Endothelial cell of umbilical vein (primary cell): ENCODE results near the gene JARID2.

ENCODE experiments used
- EZH2 ChIP-seq: IDR thresholded peaks from 2 replicates; pipeline ENCODE4 v1.6.1; 2012; ENCODE audit warnings: borderline replicate concordance, low read depth, mild to moderate bottlenecking, moderate library complexity, low read length, inconsistent platforms; ENCODE audit not compliant: severe bottlenecking
- FOS ChIP-seq: IDR thresholded peaks from 2 replicates; pipeline ENCODE4 v1.6.1; 2011; ENCODE audit warnings: mild to moderate bottlenecking, low read length, moderate library complexity, borderline replicate concordance; ENCODE audit not compliant: insufficient read depth
- POLR2A ChIP-seq: IDR thresholded peaks from 2 replicates; pipeline ENCODE4 v1.6.1; 2012; ENCODE audit warnings: low read depth, mild to moderate bottlenecking, control low read depth, low read length
- POLR2AphosphoS5 ChIP-seq: IDR thresholded peaks from 2 replicates; pipeline ENCODE4 v1.6.1; 2012; ENCODE audit warnings: low read depth, mild to moderate bottlenecking, control low read depth, low read length, moderate library complexity; ENCODE audit not compliant: insufficient read depth
- TF ChIP-seq, protein P1 (sequence below), 2 donors: IDR thresholded peaks; 1 replicate in 1 of 2; 2 replicates in 1 of 2; pipeline ENCODE4 v1.5.1; 2011; ENCODE audit warnings: low read length in 2 of 2, mild to moderate bottlenecking in 2 of 2, moderate library complexity in 2 of 2, control low read depth in 1 of 2, inconsistent platforms in 1 of 2, low read depth in 1 of 2; ENCODE audit not compliant: insufficient read depth in 1 of 2; ENCODE audit errors: extremely low read depth in 1 of 2
- TF ChIP-seq, protein P2 (sequence below): IDR thresholded peaks from 2 replicates; pipeline ENCODE4 v1.6.1; 2011; ENCODE audit not compliant: insufficient read depth, insufficient read length

DNA sequence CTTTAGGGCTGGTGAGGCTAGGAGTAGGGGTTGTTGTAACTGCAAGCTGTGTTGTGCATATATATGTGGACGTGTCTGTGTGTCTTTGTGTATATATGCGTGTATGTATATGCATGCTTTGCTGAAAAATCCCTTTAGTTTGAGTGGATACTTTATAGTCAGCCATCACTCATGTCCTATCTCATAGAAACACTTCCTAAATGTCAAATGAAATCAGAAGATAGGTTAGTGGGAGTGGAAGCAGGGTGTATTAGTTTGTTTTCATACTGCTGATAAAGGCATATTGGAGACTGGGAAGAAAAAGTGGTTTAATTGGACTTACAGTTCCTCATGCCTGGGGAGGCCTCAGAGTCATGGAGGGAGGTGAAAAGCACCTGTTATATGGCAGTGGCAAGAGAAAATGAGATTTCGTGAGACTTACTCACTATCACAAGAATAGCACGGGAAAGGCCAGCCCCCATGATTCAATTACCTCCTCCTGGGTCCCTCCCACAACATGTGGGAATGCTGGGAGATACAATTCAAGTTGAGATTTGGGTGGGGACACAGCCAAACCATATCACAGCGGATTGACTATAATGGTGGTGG, 131.1 kb downstream of the JARID2 start:
- TF ChIP-seq, protein P1, sequence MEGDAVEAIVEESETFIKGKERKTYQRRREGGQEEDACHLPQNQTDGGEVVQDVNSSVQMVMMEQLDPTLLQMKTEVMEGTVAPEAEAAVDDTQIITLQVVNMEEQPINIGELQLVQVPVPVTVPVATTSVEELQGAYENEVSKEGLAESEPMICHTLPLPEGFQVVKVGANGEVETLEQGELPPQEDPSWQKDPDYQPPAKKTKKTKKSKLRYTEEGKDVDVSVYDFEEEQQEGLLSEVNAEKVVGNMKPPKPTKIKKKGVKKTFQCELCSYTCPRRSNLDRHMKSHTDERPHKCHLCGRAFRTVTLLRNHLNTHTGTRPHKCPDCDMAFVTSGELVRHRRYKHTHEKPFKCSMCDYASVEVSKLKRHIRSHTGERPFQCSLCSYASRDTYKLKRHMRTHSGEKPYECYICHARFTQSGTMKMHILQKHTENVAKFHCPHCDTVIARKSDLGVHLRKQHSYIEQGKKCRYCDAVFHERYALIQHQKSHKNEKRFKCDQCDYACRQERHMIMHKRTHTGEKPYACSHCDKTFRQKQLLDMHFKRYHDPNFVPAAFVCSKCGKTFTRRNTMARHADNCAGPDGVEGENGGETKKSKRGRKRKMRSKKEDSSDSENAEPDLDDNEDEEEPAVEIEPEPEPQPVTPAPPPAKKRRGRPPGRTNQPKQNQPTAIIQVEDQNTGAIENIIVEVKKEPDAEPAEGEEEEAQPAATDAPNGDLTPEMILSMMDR (IDR thresholded peaks at IDR 0.05; ENCODE audit: extremely low read depth in 1 of 2, insufficient read depth in 1 of 2, low read depth in 1 of 2, low read length in 2 of 2): no peak
- no peak for TF ChIP-seq POLR2AphosphoS5
- TF ChIP-seq FOS: no peak
- no peak for TF ChIP-seq POLR2A
- no peak for TF ChIP-seq EZH2
- TF ChIP-seq, protein P2, sequence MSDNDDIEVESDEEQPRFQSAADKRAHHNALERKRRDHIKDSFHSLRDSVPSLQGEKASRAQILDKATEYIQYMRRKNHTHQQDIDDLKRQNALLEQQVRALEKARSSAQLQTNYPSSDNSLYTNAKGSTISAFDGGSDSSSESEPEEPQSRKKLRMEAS: no peak
